Stomach smooth muscle (tissue), 2 donors: ENCODE results near the gene SEC14L2.

Experiments
- H3K27ac ChIP-seq: one replicate; pipeline ENCODE4 v1.7.0; 2013; ENCODE audit warnings: mild to moderate bottlenecking, low read length, inconsistent platforms
- H3K27me3 ChIP-seq, 2 donors: one replicate each; pipeline ENCODE4 v1.7.0; 2013; ENCODE audit warnings: low read length in 2 of 2; ENCODE audit not compliant: insufficient read depth in 2 of 2, control insufficient read depth in 1 of 2
- H3K36me3 ChIP-seq, 2 donors: one replicate each; pipeline ENCODE4 v1.7.0; 2013; ENCODE audit warnings: low read length in 2 of 2; ENCODE audit not compliant: control insufficient read depth in 2 of 2, insufficient read depth in 2 of 2
- H3K4me1 ChIP-seq: one replicate; pipeline ENCODE4 v1.7.0; 2013; ENCODE audit warnings: low read length; ENCODE audit not compliant: control insufficient read depth, insufficient read depth
- H3K4me3 ChIP-seq, 2 donors: one replicate each; pipeline ENCODE4 v1.7.0; 2013; ENCODE audit warnings: low read length in 2 of 2
- H3K9ac ChIP-seq, 2 donors: one replicate each; pipeline ENCODE4 v1.7.0; 2013; ENCODE audit warnings: low read length in 2 of 2, mild to moderate bottlenecking in 1 of 2
- H3K9me3 ChIP-seq, 2 donors: one replicate each; pipeline ENCODE4 v1.7.0; 2013; ENCODE audit warnings: low read length in 2 of 2; ENCODE audit not compliant: control insufficient read depth in 2 of 2
- donor health status: healthy.
- donor health status: Pancreatic carcinoma.

Gene SEC14L2

GRCh38 chr22:30380011-30380410 is 16.8 kb upstream of the SEC14L2 start:
- Histone ChIP-seq H3K4me3 (no peak overlapping the region), H3K27ac (no peak overlapping the region), H3K27me3 (no peaks in the 10 kb centered on the region), H3K9me3 (no peaks in the 10 kb centered on the region), H3K36me3 (peaks cover 3 to 16% of the 10 kb centered on the region in 2 donors), H3K9ac (no peak overlapping the region), H3K4me1 (no peaks in the 10 kb centered on the region)

- Histone ChIP-seq H3K9ac (no peak overlapping the region), H3K27me3 (no peaks in the 10 kb centered on the region), H3K27ac (no peak overlapping the region), H3K4me1 (peaks cover 5% of the 10 kb centered on the region), H3K4me3 (no peak overlapping the region), H3K9me3 (no peaks in the 10 kb centered on the region), H3K36me3 (peaks cover 3 to 16% of the 10 kb centered on the region in 2 donors)
These were observed 15.6 kb upstream of the SEC14L2 start for GRCh38 chr22:30381264-30381663.

GRCh38 chr22:30382340-30382739 is 14.5 kb upstream of the SEC14L2 start:
- Histone ChIP-seq H3K4me1 (peaks cover 12% of the 10 kb centered on the region), H3K9me3 (no peaks in the 10 kb centered on the region), H3K27me3 (no peaks in the 10 kb centered on the region), H3K36me3 (peaks cover 3 to 16% of the 10 kb centered on the region in 2 donors), H3K9ac (no peak overlapping the region), H3K27ac (no peak overlapping the region), H3K4me3 (no peak overlapping the region)

- H3K27me3 ChIP-seq, result no peaks in the 10 kb centered on the region
- no peak overlapping the region for H3K4me3 ChIP-seq
- H3K36me3 ChIP-seq, result peaks cover 3 to 16% of the 10 kb centered on the region in 2 donors
- no peak overlapping the region for H3K27ac ChIP-seq
- H3K9ac ChIP-seq, result no peak overlapping the region
- H3K4me1 ChIP-seq, result peaks cover 12% of the 10 kb centered on the region
- no peaks in the 10 kb centered on the region for H3K9me3 ChIP-seq
These were observed 13.8 kb upstream of the SEC14L2 start for GRCh38 chr22:30383061-30383460.

GRCh38 chr22:30385942-30386341 is 10.9 kb upstream of the SEC14L2 start:
- Histone ChIP-seq H3K27me3 (no peaks in the 10 kb centered on the region), H3K4me3 (peak overlapping the region in 1 of 2 donors; percentile 74), H3K9ac (peak overlapping the region in 1 of 2 donors; percentile 58), H3K4me1 (peaks cover 12% of the 10 kb centered on the region), H3K27ac (no peak overlapping the region), H3K9me3 (no peaks in the 10 kb centered on the region), H3K36me3 (peaks cover 3 to 10% of the 10 kb centered on the region in 2 donors)

GRCh38 chr22:30386608-30386959 is 10.2 kb upstream of the SEC14L2 start:
- peaks cover 0 to 4% of the 10 kb centered on the region in 2 donors for H3K27me3 ChIP-seq
- H3K4me1 ChIP-seq, result peaks cover 14% of the 10 kb centered on the region
- H3K4me3 ChIP-seq, result peak overlapping the region; percentile 58 to 74
- no peaks in the 10 kb centered on the region for H3K9me3 ChIP-seq
- H3K27ac ChIP-seq, result peak overlapping the region; percentile 41
- H3K9ac ChIP-seq, result peak overlapping the region; percentile 58 to 73
- H3K36me3 ChIP-seq, result peaks cover 3 to 9% of the 10 kb centered on the region in 2 donors

GRCh38 chr22:30386960-30387827 is 9.6 kb upstream of the SEC14L2 start, which contains the start of gene RNF215:
TSS of gene RNF215 (minus strand) at chr22:30387411. CDS start at chr22:30387313, 98 bp downstream.
- peak within 1 kb of the TSS; percentile 58 to 73 for H3K9ac ChIP-seq
- H3K9me3 ChIP-seq, result no peaks in the 10 kb centered on the region
- peak within 1 kb of the TSS; percentile 41 for H3K27ac ChIP-seq
- peak within 1 kb of the TSS; percentile 58 to 74 for H3K4me3 ChIP-seq
- H3K36me3 ChIP-seq, result peaks cover 3 to 9% of the 10 kb centered on the region in 2 donors
- peaks cover 14% of the 10 kb centered on the region for H3K4me1 ChIP-seq
- H3K27me3 ChIP-seq, result peaks cover 0 to 4% of the 10 kb centered on the region in 2 donors

- no peak overlapping the region for H3K27ac ChIP-seq
- H3K9ac ChIP-seq, result no peak overlapping the region
These were observed 5.7 kb upstream of the SEC14L2 start for GRCh38 chr22:30390974-30391691.

GRCh38 chr22:30392661-30393321 is 4.0 kb upstream of the SEC14L2 start:
- Histone ChIP-seq H3K9me3 (no peaks in the 10 kb centered on the region), H3K9ac (no peak overlapping the region), H3K36me3 (no peaks in the 10 kb centered on the region), H3K27ac (no peak overlapping the region), H3K27me3 (peaks cover 0 to 4% of the 10 kb centered on the region in 2 donors), H3K4me3 (no peak overlapping the region), H3K4me1 (peaks cover 20% of the 10 kb centered on the region)

More at GRCh38 chr22:30390974-30391691, 5.7 kb upstream of the SEC14L2 start:
- no peak overlapping the region for H3K4me3 ChIP-seq
- H3K36me3 ChIP-seq, result no peaks in the 10 kb centered on the region
- H3K9me3 ChIP-seq, result no peaks in the 10 kb centered on the region
- H3K27me3 ChIP-seq, result peaks cover 0 to 4% of the 10 kb centered on the region in 2 donors
- peaks cover 14% of the 10 kb centered on the region for H3K4me1 ChIP-seq

GRCh38 chr22:30393322-30393680 is 3.5 kb upstream of the SEC14L2 start:
- Histone ChIP-seq H3K27ac (no peak overlapping the region), H3K36me3 (no peaks in the 10 kb centered on the region), H3K9ac (no peak overlapping the region), H3K4me3 (no peak overlapping the region), H3K9me3 (no peaks in the 10 kb centered on the region), H3K27me3 (peaks cover 0 to 4% of the 10 kb centered on the region in 2 donors), H3K4me1 (peaks cover 23% of the 10 kb centered on the region)
